Tibial artery (tissue), 4 donors: ENCODE data around the gene HFM1.

Source experiments
- DNase-seq, 2 donors: peaks; one replicate each; pipeline ENCODE4 v3.0.0-alpha.2; 2019
- H3K27ac ChIP-seq, 2 donors: fragments of 200-600 bp; sonication (generic) in 1 of 2; 1 replicate in 1 of 2; 2 replicates in 1 of 2; pipeline ENCODE4 v1.5.1; 2018 to 2019; ENCODE audit warnings: mild to moderate bottlenecking in 1 of 2
- H3K27me3 ChIP-seq, 2 donors: fragments of 200-600 bp; sonication (generic) in 1 of 2; one replicate each; pipeline versions ENCODE4 v1.5.1 to v1.6.0; 2016 to 2019
- H3K36me3 ChIP-seq, 3 donors: fragments of 200-600 bp; sonication (generic) in 2 of 3; one replicate each; pipeline ENCODE4 v1.5.1; 2016 to 2019; ENCODE audit warnings: mild to moderate bottlenecking in 2 of 3
- H3K4me1 ChIP-seq, 4 donors: fragments of 200-600 bp; sonication (generic) in 2 of 4; 1 replicate in 3 of 4; 2 replicates in 1 of 4; pipeline ENCODE4 v1.5.1; 2016 to 2019
- H3K4me3 ChIP-seq, 2 donors: fragments of 200-600 bp; sonication (generic) in 1 of 2; 1 replicate in 1 of 2; 2 replicates in 1 of 2; pipeline ENCODE4 v1.5.1; 2018 to 2019; ENCODE audit warnings: mild to moderate bottlenecking in 2 of 2
- H3K9me3 ChIP-seq, 3 donors: fragments of 200-600 bp; sonication (generic) in 1 of 3; one replicate each; pipeline ENCODE4 v1.5.1; 2016 to 2019
- intact Hi-C: fragments of 100-400 bp; cut with DNase I; formaldehyde crosslinking; loops from one replicate; pipeline ENCODE4 v1.15.0; 2023; ENCODE audit warnings: low total_unique reads
- TF ChIP-seq, protein P1 (sequence below), 2 experiments: fragments of 200-600 bp in 1 of 2; fragments of 450-650 bp in 1 of 2; IDR thresholded peaks; one replicate each; pipeline ENCODE4 v1.5.1; 2017 to 2019; ENCODE audit warnings: antibody characterized with exemption in 2 of 2, mild to moderate bottlenecking in 1 of 2, moderate library complexity in 1 of 2

Gene HFM1

DNA sequence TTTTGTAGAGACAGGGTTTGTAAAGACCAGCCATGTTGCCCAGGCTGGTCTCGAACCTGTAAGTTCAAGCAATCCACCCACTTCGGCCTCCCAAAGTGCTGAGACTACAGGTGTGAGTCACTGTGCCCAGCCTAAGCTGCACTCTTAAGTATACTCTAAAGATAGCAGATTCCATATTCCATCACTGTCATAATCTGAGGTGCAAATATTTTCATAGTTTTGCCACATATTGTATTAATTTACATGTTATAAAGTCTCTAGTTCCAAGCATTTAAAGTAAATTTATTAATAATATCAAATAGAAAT lies 121.3 kb downstream of the HFM1 start:
- no peaks in the 10 kb centered on the region for H3K9me3 ChIP-seq
- no peaks in the 10 kb centered on the region for H3K36me3 ChIP-seq
- H3K27ac ChIP-seq = no peak overlapping the region
- no peak overlapping the region for H3K4me3 ChIP-seq
- no peaks in the 10 kb centered on the region for H3K27me3 ChIP-seq
- intact Hi-C loops = loop anchor here (10.0 kb wide), 1 partner anchor 641 kb away; no protein-coding TSS in a partner anchor
- TF ChIP-seq, protein P1, sequence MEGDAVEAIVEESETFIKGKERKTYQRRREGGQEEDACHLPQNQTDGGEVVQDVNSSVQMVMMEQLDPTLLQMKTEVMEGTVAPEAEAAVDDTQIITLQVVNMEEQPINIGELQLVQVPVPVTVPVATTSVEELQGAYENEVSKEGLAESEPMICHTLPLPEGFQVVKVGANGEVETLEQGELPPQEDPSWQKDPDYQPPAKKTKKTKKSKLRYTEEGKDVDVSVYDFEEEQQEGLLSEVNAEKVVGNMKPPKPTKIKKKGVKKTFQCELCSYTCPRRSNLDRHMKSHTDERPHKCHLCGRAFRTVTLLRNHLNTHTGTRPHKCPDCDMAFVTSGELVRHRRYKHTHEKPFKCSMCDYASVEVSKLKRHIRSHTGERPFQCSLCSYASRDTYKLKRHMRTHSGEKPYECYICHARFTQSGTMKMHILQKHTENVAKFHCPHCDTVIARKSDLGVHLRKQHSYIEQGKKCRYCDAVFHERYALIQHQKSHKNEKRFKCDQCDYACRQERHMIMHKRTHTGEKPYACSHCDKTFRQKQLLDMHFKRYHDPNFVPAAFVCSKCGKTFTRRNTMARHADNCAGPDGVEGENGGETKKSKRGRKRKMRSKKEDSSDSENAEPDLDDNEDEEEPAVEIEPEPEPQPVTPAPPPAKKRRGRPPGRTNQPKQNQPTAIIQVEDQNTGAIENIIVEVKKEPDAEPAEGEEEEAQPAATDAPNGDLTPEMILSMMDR (IDR thresholded peaks at IDR 0.05) = no peak
- H3K4me1 ChIP-seq = no peaks in the 10 kb centered on the region
- no peak for DNase-seq

DNA sequence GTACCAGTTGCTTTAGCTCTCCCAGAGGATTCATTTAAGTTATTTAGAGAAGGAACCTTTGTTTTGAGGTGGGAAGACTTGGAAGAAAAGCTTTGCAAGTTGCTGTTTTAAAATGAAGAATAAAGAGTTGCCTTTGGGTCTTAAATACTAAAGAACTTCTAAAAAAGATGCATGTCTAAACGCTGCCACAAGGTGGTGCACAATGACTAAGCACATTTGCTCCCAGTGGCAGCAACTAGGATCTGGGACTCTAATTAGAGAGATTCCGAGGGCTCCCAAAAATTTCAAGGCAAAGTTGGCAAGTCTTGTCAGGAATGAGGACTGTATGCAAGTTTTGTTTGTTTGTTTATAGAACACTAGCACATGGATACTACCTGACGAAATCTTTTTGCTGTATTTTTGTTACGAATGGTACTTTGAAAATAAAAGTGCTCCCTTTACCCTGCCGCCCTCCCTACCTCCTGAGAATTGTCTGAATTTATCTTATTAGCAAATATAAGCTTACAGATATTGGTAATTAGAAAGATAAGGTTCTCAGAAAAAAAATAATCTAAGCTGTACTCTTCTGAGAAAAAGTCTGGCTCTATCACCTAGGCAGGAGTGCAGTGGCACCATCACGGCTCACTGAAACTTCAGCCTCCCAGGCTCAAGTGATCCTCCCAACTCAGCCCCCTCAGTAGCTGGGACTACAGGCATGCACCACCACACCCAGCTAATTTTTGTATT lies 121.8 kb downstream of the HFM1 start:
- Histone ChIP-seq H3K9me3 (no peaks in the 10 kb centered on the region), H3K27ac (no peak overlapping the region), H3K36me3 (no peaks in the 10 kb centered on the region), H3K27me3 (no peaks in the 10 kb centered on the region), H3K4me1 (no peaks in the 10 kb centered on the region), H3K4me3 (no peak overlapping the region)
- TF ChIP-seq, protein P1 (IDR thresholded peaks at IDR 0.05) = peak; percentile 66 to 68
- DNase-seq = peak; percentile 54 to 65
- intact Hi-C loops = loop anchor here (10.0 kb wide), 1 partner anchor 642 kb away; no protein-coding TSS in a partner anchor

DNA sequence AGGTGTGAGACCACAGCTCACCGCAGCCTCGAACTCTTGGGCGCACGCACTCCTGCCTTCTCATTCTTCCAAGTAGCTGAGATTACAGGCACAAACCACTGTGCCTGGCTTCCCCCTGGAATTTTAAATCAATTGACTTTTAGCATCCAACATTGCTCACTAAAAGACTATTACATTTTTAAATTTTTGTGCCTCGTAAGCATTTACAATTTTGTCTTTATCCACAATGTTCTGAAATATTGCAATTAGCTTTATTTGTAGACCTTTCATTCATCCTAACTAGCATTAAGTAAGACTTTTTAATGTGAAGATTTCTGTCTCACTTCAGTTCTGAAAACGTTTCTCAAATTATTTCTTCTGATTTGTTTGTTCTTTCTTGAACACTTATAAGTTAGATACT lies 122.9 kb downstream of the HFM1 start:
- TF ChIP-seq, protein P1 (IDR thresholded peaks at IDR 0.05) = no peak
- intact Hi-C loops = loop anchor here (10.0 kb wide), 1 partner anchor 643 kb away; no protein-coding TSS in a partner anchor
- Histone ChIP-seq H3K4me3 (no peak overlapping the region), H3K36me3 (no peaks in the 10 kb centered on the region), H3K27ac (no peak overlapping the region), H3K9me3 (no peaks in the 10 kb centered on the region), H3K27me3 (no peaks in the 10 kb centered on the region), H3K4me1 (no peaks in the 10 kb centered on the region)
- no peak for DNase-seq

DNA sequence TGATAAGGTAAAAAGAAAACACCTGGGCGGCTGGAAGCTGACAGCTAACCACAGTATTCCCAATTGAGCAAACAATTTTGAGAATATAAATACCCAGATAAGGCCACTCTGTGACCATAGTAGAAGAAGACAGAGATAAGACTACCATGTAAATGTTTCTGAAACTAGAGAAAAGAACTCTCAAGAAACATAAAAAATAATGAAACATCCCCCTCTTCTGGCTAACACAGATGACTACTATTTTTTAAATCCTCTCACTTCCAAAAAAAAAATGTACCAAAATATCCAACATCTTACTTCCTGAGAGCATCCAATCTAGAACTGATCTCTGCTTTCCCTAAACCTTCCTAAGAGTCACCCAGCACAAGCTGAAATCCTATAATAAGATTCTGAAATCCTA lies 125.9 kb downstream of the HFM1 start:
- H3K27ac ChIP-seq = no peak overlapping the region
- H3K36me3 ChIP-seq = no peaks in the 10 kb centered on the region
- H3K27me3 ChIP-seq = no peaks in the 10 kb centered on the region
- TF ChIP-seq, protein P1 (IDR thresholded peaks at IDR 0.05) = no peak
- no peak for DNase-seq
- no peak overlapping the region for H3K4me3 ChIP-seq
- no peaks in the 10 kb centered on the region for H3K9me3 ChIP-seq
- no peaks in the 10 kb centered on the region for H3K4me1 ChIP-seq
- intact Hi-C loops = no loop called here

DNA sequence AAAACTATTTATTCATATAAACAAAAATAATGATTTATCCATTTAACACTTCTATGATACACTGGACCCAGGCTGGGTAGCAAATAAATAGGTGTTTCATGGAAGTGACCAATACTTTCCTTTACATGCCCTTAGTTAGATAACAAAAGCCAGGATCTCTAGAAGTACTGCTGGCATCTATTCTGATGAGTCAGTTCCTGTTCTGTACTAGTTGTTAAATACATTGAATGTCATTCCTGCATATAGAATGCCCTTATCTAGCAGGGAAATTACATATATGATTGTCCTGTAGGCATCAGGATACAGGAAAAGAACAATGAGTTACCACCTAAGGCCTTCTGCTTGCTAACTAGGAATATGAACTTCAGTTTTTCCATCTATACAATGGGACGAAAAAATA lies 130.8 kb downstream of the HFM1 start:
- no peak for DNase-seq
- TF ChIP-seq, protein P1 (IDR thresholded peaks at IDR 0.05) = no peak
- H3K27ac ChIP-seq = no peak overlapping the region
- H3K4me3 ChIP-seq = no peak overlapping the region
- intact Hi-C loops = loop anchor here (5.0 kb wide), 1 partner anchor 598 kb away; no protein-coding TSS in a partner anchor
- H3K27me3 ChIP-seq = no peaks in the 10 kb centered on the region
- no peaks in the 10 kb centered on the region for H3K4me1 ChIP-seq
- no peaks in the 10 kb centered on the region for H3K9me3 ChIP-seq
- H3K36me3 ChIP-seq = no peaks in the 10 kb centered on the region
